HG03045 (cell line): ENCODE measurements around the gene AIG1.
"Not testable (repeated sequence)": the region's sequence is repeated elsewhere in the genome, so short reads cannot be mapped to it uniquely, and the experiment has no call there.

Source experiments
- ATAC-seq: cut with Tn5 transposase; IDR thresholded peaks from one replicate; pipeline ENCODE4 v1.9.1; 2021; ENCODE audit warnings: mild to moderate bottlenecking, moderate library complexity; ENCODE audit not compliant: unreplicated experiment

The AIG1 gene

GRCh38 chr6:143223895-143224294 is 163.2 kb downstream of the AIG1 start:
- ATAC-seq = no peak

GRCh38 chr6:143224516-143224915 is 163.8 kb downstream of the AIG1 start:
- ATAC-seq = no peak

- no peak for ATAC-seq
Measured at GRCh38 chr6:143225929-143226328, 165.2 kb downstream of the AIG1 start.

- ATAC-seq = no peak
Measured at GRCh38 chr6:143227675-143228074, 167.0 kb downstream of the AIG1 start.

GRCh38 chr6:143229400-143229799 is 168.7 kb downstream of the AIG1 start:
- no peak for ATAC-seq

GRCh38 chr6:143232849-143233248 is 172.2 kb downstream of the AIG1 start:
- no peak for ATAC-seq

- ATAC-seq = no peak
Measured at GRCh38 chr6:143233554-143234285, 173.0 kb downstream of the AIG1 start.

GRCh38 chr6:143234734-143235133 is 174.0 kb downstream of the AIG1 start:
- ATAC-seq = no peak

- ATAC-seq = no peak
Measured at GRCh38 chr6:143236151-143236798, 175.6 kb downstream of the AIG1 start.

- no peak for ATAC-seq
Measured at GRCh38 chr6:143238306-143238705, 177.6 kb downstream of the AIG1 start.

- ATAC-seq = no peak
Measured at GRCh38 chr6:143241111-143241510, 180.4 kb downstream of the AIG1 start.

GRCh38 chr6:143241911-143242310 is 181.2 kb downstream of the AIG1 start:
- no peak for ATAC-seq

- ATAC-seq = no peak
Measured at GRCh38 chr6:143243786-143244185, 183.1 kb downstream of the AIG1 start.

GRCh38 chr6:143245656-143246055 is 185.0 kb downstream of the AIG1 start:
- ATAC-seq = no peak

GRCh38 chr6:143246166-143246775 is 185.6 kb downstream of the AIG1 start:
- not testable (repeated sequence) for ATAC-seq

GRCh38 chr6:143247586-143247985 is 186.9 kb downstream of the AIG1 start:
- ATAC-seq = no peak

GRCh38 chr6:143248359-143248758 is 187.7 kb downstream of the AIG1 start:
- no peak for ATAC-seq

GRCh38 chr6:143251288-143251687 is 190.6 kb downstream of the AIG1 start:
- no peak for ATAC-seq

- ATAC-seq = no peak
Measured at GRCh38 chr6:143252961-143253360, 192.3 kb downstream of the AIG1 start.

GRCh38 chr6:143253586-143253985 is 192.9 kb downstream of the AIG1 start:
- no peak for ATAC-seq

GRCh38 chr6:143258945-143259344 is 198.3 kb downstream of the AIG1 start:
- ATAC-seq = no peak

- ATAC-seq = no peak
Measured at GRCh38 chr6:143260857-143261256, 200.2 kb downstream of the AIG1 start.
